H1 (cell line): ENCODE results near the gene GPR12.

Experiments
- GABPA ChIP-seq: IDR thresholded peaks from 2 replicates; pipeline ENCODE4 v1.6.1; 2011; ENCODE audit warnings: mild to moderate bottlenecking, low read length, moderate library complexity, borderline replicate concordance; ENCODE audit not compliant: insufficient read depth
- USF2 ChIP-seq: IDR thresholded peaks from 2 replicates; pipeline ENCODE4 v1.6.1; 2011; ENCODE audit warnings: low read length, improper control_type of control experiment
- TF ChIP-seq, protein P1 (sequence below): IDR thresholded peaks from 2 replicates; pipeline ENCODE4 v1.6.1; 2012; ENCODE audit warnings: inconsistent platforms

- TF ChIP-seq GABPA (no peak), USF2 (no peak)
- TF ChIP-seq, protein P1, sequence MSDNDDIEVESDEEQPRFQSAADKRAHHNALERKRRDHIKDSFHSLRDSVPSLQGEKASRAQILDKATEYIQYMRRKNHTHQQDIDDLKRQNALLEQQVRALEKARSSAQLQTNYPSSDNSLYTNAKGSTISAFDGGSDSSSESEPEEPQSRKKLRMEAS: no peak
Observed at GRCh38 chr13:26722321-26722720, 38.3 kb downstream of the GPR12 start.
